GM12878 (cell line): ENCODE results near the gene FNDC3B. TPM values are rescaled to one million over a fixed set of nuclear protein-coding genes. Genes with fewer than 3 reads are reported as not detected.

Experiments used
- ATAC-seq: fragments of 200-7000 bp; cut with Tn5 transposase; 3 replicates; pipeline ENCODE4 v1.9.1; 2020; ENCODE audit warnings: mild to moderate bottlenecking, moderate library complexity
- BruUV-seq: library from RNA; stranded (reverse); fragments of 400-500 nt; replicated peaks from 2 replicates; lab custom pipeline; 2021; lab: Mats Ljungman, UMichigan
- CTCF ChIA-PET: fragments of 300-600 bp; sonication (Branson Sonifier 250); formaldehyde crosslinking; extraction: SDS; loops from one replicate; lab custom pipeline; 2021; ENCODE audit warnings: inconsistent platforms; lab: Yijun Ruan, JAX
- POLR2A ChIA-PET: fragments of 350-600 bp; formaldehyde crosslinking; extraction: SDS; loops from one replicate; lab custom pipeline; 2021; ENCODE audit warnings: inconsistent platforms; lab: Charles Lee
- RAD21 ChIA-PET: fragments of 300-600 bp; sonication (Branson Sonifier 250); formaldehyde crosslinking; loops from one replicate; lab custom pipeline; 2023; ENCODE audit warnings: antibody characterized with exemption; ENCODE audit not compliant: unreplicated experiment; lab: Charles Lee
- SMC1A ChIA-PET: fragments of 300-600 bp; sonication (Branson Sonifier 250); formaldehyde crosslinking; loops from one replicate; lab custom pipeline; 2023; ENCODE audit not compliant: unreplicated experiment, uncharacterized antibody; lab: Charles Lee
- DNase-seq: peaks from one replicate; pipeline ENCODE4 v3.0.0-alpha.2; 2011; ENCODE audit warnings: low read depth, low spot score
- FAIRE-seq: peaks from 3 replicates; lab custom pipeline; 2011; peaks lifted over from hg19 to GRCh38; lab: Jason Lieb, UNC
- H2AFZ ChIP-seq: 2 replicates; pipeline ENCODE4 v1.6.0; 2011; ENCODE audit warnings: low read depth, low read length, control low read depth; ENCODE audit not compliant: control insufficient read depth
- H3K27ac ChIP-seq: 2 replicates; pipeline ENCODE4 v1.5.1; 2011; ENCODE audit warnings: control low read depth; ENCODE audit not compliant: control insufficient read depth, insufficient read depth
- H3K27me3 ChIP-seq, 2 experiments: replicated peaks in 1 of 2; 2 replicates each; pipeline versions ENCODE4 v1.6.0 to v1.6.1; 2011; ENCODE audit warnings: low read length in 1 of 2; ENCODE audit not compliant: control insufficient read depth in 2 of 2, insufficient read depth in 2 of 2
- H3K36me3 ChIP-seq, 2 experiments: 2 replicates each; pipeline ENCODE4 v1.5.1; 2011; ENCODE audit warnings: low read length in 1 of 2; ENCODE audit not compliant: control insufficient read depth in 2 of 2, insufficient read depth in 2 of 2
- H3K4me1 ChIP-seq: 2 replicates; pipeline ENCODE4 v1.6.1; 2011; ENCODE audit warnings: mild to moderate bottlenecking, low read length, moderate library complexity, mixed read lengths; ENCODE audit not compliant: control insufficient read depth, insufficient read depth
- H3K4me2 ChIP-seq: 2 replicates; pipeline ENCODE4 v1.6.0; 2011; ENCODE audit warnings: control low read depth; ENCODE audit not compliant: control insufficient read depth, insufficient read depth
- H3K4me3 ChIP-seq: fragments of 200-600 bp; sonication (generic); 2 replicates; pipeline ENCODE4 v1.5.1; 2016
- H3K79me2 ChIP-seq: 2 replicates; pipeline ENCODE4 v1.6.0; 2011; ENCODE audit warnings: low read length; ENCODE audit not compliant: control insufficient read depth, insufficient read depth
- H3K9ac ChIP-seq: 2 replicates; pipeline ENCODE4 v1.8.0; 2011; ENCODE audit warnings: low read length, control low read depth, mixed read lengths; ENCODE audit not compliant: control insufficient read depth, insufficient read depth
- H3K9me3 ChIP-seq: replicated peaks from 3 replicates; pipeline ENCODE4 v1.5.1; 2011; ENCODE audit warnings: mild to moderate bottlenecking, low read length; ENCODE audit not compliant: control insufficient read depth, insufficient read depth
- H4K20me1 ChIP-seq: 2 replicates; pipeline ENCODE4 v1.6.0; 2011; ENCODE audit not compliant: control insufficient read depth, insufficient read depth
- CEBPB ChIP-seq, 2 experiments: fragments of 150-350 bp in 1 of 2; IDR thresholded peaks; 2 replicates each; pipeline ENCODE4 v1.6.1; 2012 to 2014; ENCODE audit warnings: low read depth in 2 of 2, low read length in 2 of 2, borderline replicate concordance in 1 of 2, inconsistent platforms in 1 of 2
- CREM ChIP-seq: IDR thresholded peaks from 2 replicates; pipeline ENCODE4 v1.6.1; 2014; ENCODE audit warnings: antibody characterized with exemption, low read depth
- EP300 ChIP-seq, 2 experiments: fragments of 150-350 bp in 1 of 2; IDR thresholded peaks; 2 replicates each; pipeline ENCODE4 v1.6.1; 2011 to 2012; ENCODE audit warnings: low read depth in 2 of 2, low read length in 2 of 2, borderline replicate concordance in 1 of 2, improper control_type of control experiment in 1 of 2, inconsistent platforms in 1 of 2; ENCODE audit not compliant: control insufficient read depth in 1 of 2
- ETV6 ChIP-seq, 2 experiments: fragments of 450-650 bp in 1 of 2; IDR thresholded peaks in 1 of 2; conservative IDR thresholded peaks in 1 of 2; 2 replicates each; pipeline ENCODE4 v1.6.1; 2014; ENCODE audit warnings: antibody characterized with exemption in 1 of 2, borderline replicate concordance in 1 of 2, low read depth in 1 of 2, mild to moderate bottlenecking in 1 of 2, moderate library complexity in 1 of 2
- NFYB ChIP-seq: IDR thresholded peaks from 2 replicates; pipeline ENCODE4 v1.6.1; 2011; ENCODE audit warnings: low read depth, mild to moderate bottlenecking, low read length, improper control_type of control experiment, moderate library complexity; ENCODE audit not compliant: insufficient read depth
- YY1 ChIP-seq: IDR thresholded peaks from 2 replicates; pipeline ENCODE4 v1.6.1; 2011; ENCODE audit warnings: low read depth, mild to moderate bottlenecking, low read length
- WGBS: methylation state at CpG from one replicate; pipeline ENCODE4 v1.1.6; 2016; ENCODE audit warnings: low lambda C conversion rate; ENCODE audit not compliant: insufficient replicate concordance, insufficient coverage; ENCODE audit errors: missing lambda C conversion rate; 5-methylcytosine and 5-hydroxymethylcytosine counted together
- in situ Hi-C: fragments of 300-500 bp; cut with MboI; formaldehyde crosslinking; loops from 9 replicates; pipeline ENCODE4 v1.14.3; 2018; ENCODE audit warnings: mixed read lengths
- intact Hi-C: fragments of 100-400 bp; cut with micrococcal nuclease; formaldehyde crosslinking; loops from one replicate; pipeline ENCODE4 v1.14.2; 2022; ENCODE audit not compliant: unreplicated experiment
- polyA plus RNA-seq, 11 experiments: library from polyadenylated mRNA; depleted of rRNA in 4 of 11; unstranded in 6 of 11; stranded (reverse) in 5 of 11; fragments of >200 nt; fragmentation: Nextera tagmentation in 4 of 11; fragmentation: Illumina TruSeq in 1 of 11; extraction: Ambion mirVana in 4 of 11; extraction: Trizol in 1 of 11; gene quantifications; 1 replicate in 1 of 11; 2 replicates in 10 of 11; pipeline versions ENCODE4 v1.2.1 to v1.2.3, GENCODE V29; 2011 to 2016; ENCODE audit warnings: inconsistent platforms in 2 of 11, missing spikeins in 2 of 11, low read depth in 1 of 11
- total RNA-seq, 4 experiments: library from RNA; depleted of rRNA in 3 of 4; stranded (reverse); fragments of >200 nt in 3 of 4; fragmentation: Illumina TruSeq in 1 of 4; extraction: Trizol in 1 of 4; gene quantifications; 2 replicates each; pipeline versions ENCODE4 v1.2.1 to v1.2.3, GENCODE V29; 2013 to 2021
- TF ChIP-seq, protein P1 (sequence below): IDR thresholded peaks from 2 replicates; pipeline ENCODE4 v1.6.1; 2012; ENCODE audit warnings: improper control_type of control experiment, low read depth, low read length; ENCODE audit not compliant: insufficient replicate concordance
- TF ChIP-seq, protein P2 (sequence below): fragments of 450-650 bp; IDR thresholded peaks from 2 replicates; pipeline ENCODE4 v1.6.1; 2017; ENCODE audit warnings: mild to moderate bottlenecking, moderate library complexity

Gene FNDC3B
- total and polyA plus RNA-seq, 10 of the 15 experiments (the other 5 are each of a cell fraction or from before 2014, with no cell fraction given) = 7.9 to 35.0 (median 18.5) TPM

DNA sequence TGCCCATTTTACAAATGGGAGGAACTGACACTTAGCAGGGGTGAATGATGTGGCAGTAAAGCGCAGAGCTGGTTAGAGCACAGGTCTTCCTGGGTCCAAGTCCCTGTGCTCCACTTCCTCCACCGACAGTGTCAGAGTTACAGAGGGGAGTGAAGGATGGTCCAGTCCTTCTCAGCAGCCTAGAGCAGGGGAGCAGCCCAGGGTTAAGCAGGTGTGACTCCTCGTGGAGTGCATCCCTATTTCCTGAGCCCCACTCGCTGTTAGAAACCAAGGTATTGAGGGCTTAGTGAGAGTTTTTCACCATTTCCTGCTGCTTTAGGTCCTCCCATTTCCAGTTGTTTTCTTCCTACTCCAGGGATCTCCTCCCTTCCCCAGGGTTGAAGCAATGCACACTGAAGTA, 333.5 kb downstream of the FNDC3B start:
- no peaks in the 10 kb centered on the region for H3K79me2 ChIP-seq
- H3K4me3 ChIP-seq = no peak overlapping the region
- FAIRE-seq = no peak
- no peak for TF ChIP-seq EP300 (IDR thresholded peaks at IDR 0.05; ENCODE audit: borderline replicate concordance in 1 of 2, control insufficient read depth in 1 of 2, low read depth in 2 of 2, low read length in 2 of 2)
- TF ChIP-seq, protein P1, sequence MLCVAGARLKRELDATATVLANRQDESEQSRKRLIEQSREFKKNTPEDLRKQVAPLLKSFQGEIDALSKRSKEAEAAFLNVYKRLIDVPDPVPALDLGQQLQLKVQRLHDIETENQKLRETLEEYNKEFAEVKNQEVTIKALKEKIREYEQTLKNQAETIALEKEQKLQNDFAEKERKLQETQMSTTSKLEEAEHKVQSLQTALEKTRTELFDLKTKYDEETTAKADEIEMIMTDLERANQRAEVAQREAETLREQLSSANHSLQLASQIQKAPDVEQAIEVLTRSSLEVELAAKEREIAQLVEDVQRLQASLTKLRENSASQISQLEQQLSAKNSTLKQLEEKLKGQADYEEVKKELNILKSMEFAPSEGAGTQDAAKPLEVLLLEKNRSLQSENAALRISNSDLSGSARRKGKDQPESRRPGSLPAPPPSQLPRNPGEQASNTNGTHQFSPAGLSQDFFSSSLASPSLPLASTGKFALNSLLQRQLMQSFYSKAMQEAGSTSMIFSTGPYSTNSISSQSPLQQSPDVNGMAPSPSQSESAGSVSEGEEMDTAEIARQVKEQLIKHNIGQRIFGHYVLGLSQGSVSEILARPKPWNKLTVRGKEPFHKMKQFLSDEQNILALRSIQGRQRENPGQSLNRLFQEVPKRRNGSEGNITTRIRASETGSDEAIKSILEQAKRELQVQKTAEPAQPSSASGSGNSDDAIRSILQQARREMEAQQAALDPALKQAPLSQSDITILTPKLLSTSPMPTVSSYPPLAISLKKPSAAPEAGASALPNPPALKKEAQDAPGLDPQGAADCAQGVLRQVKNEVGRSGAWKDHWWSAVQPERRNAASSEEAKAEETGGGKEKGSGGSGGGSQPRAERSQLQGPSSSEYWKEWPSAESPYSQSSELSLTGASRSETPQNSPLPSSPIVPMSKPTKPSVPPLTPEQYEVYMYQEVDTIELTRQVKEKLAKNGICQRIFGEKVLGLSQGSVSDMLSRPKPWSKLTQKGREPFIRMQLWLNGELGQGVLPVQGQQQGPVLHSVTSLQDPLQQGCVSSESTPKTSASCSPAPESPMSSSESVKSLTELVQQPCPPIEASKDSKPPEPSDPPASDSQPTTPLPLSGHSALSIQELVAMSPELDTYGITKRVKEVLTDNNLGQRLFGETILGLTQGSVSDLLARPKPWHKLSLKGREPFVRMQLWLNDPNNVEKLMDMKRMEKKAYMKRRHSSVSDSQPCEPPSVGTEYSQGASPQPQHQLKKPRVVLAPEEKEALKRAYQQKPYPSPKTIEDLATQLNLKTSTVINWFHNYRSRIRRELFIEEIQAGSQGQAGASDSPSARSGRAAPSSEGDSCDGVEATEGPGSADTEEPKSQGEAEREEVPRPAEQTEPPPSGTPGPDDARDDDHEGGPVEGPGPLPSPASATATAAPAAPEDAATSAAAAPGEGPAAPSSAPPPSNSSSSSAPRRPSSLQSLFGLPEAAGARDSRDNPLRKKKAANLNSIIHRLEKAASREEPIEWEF = no peak
- no peak for TF ChIP-seq NFYB
- TF ChIP-seq CEBPB (IDR thresholded peaks at IDR 0.05; ENCODE audit: borderline replicate concordance in 1 of 2, low read depth in 2 of 2, low read length in 2 of 2) = no peak
- no peak for TF ChIP-seq CREM
- TF ChIP-seq, protein P2, sequence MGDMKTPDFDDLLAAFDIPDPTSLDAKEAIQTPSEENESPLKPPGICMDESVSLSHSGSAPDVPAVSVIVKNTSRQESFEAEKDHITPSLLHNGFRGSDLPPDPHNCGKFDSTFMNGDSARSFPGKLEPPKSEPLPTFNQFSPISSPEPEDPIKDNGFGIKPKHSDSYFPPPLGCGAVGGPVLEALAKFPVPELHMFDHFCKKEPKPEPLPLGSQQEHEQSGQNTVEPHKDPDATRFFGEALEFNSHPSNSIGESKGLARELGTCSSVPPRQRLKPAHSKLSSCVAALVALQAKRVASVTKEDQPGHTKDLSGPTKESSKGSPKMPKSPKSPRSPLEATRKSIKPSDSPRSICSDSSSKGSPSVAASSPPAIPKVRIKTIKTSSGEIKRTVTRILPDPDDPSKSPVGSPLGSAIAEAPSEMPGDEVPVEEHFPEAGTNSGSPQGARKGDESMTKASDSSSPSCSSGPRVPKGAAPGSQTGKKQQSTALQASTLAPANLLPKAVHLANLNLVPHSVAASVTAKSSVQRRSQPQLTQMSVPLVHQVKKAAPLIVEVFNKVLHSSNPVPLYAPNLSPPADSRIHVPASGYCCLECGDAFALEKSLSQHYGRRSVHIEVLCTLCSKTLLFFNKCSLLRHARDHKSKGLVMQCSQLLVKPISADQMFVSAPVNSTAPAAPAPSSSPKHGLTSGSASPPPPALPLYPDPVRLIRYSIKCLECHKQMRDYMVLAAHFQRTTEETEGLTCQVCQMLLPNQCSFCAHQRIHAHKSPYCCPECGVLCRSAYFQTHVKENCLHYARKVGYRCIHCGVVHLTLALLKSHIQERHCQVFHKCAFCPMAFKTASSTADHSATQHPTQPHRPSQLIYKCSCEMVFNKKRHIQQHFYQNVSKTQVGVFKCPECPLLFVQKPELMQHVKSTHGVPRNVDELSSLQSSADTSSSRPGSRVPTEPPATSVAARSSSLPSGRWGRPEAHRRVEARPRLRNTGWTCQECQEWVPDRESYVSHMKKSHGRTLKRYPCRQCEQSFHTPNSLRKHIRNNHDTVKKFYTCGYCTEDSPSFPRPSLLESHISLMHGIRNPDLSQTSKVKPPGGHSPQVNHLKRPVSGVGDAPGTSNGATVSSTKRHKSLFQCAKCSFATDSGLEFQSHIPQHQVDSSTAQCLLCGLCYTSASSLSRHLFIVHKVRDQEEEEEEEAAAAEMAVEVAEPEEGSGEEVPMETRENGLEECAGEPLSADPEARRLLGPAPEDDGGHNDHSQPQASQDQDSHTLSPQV = no peak
- TF ChIP-seq ETV6 (conservative IDR thresholded peaks at IDR 0.05 in 1 of 2, IDR thresholded peaks at IDR 0.05 in 1 of 2; ENCODE audit: borderline replicate concordance in 1 of 2, low read depth in 1 of 2) = no peak
- TF ChIP-seq YY1 = no peak
- no peak for DNase-seq
- RAD21 ChIA-PET = no interaction called here
- H3K27me3 ChIP-seq = no peaks in the 10 kb centered on the region
- no peaks in the 10 kb centered on the region for H3K9me3 ChIP-seq
- WGBS = 98% methylated on average over 4 of the region's 4 CpGs
- H3K9ac ChIP-seq = no peak overlapping the region
- H4K20me1 ChIP-seq = no peaks in the 10 kb centered on the region
- H2AFZ ChIP-seq = no peak overlapping the region
- POLR2A ChIA-PET = no interaction called here
- no TSS peak for BruUV-seq
- H3K36me3 ChIP-seq = peaks cover 0 to 11% of the 10 kb centered on the region in 2 experiments; a peak in 3 of 4 replicates
- no peak overlapping the region for H3K4me2 ChIP-seq
- H3K27ac ChIP-seq = no peak overlapping the region
- no peaks in the 10 kb centered on the region for H3K4me1 ChIP-seq
- ATAC-seq = no peak; the same call in 2 of the 3 replicates
- SMC1A ChIA-PET = interaction anchor here (1.4 kb wide), 1 partner anchor 31 kb away, joined by 4 read pairs; no protein-coding TSS in a partner anchor
- in situ Hi-C loops = no loop called here
- intact Hi-C loops = no loop called here
- CTCF ChIA-PET = no interaction called here
